GM18861 (cell line): ENCODE results near the gene DLG2.
"Not testable (repeated sequence)": the region's sequence is repeated elsewhere in the genome, so short reads cannot be mapped to it uniquely, and the experiment has no call there.

Experiments used
- ATAC-seq: cut with Tn5 transposase; IDR thresholded peaks from one replicate; pipeline ENCODE4 v1.9.1; 2021; ENCODE audit not compliant: unreplicated experiment

Gene DLG2

GRCh38 chr11:85247797-85248196 lies 379.3 kb downstream of the DLG2 start:
- no peak for ATAC-seq

DNA sequence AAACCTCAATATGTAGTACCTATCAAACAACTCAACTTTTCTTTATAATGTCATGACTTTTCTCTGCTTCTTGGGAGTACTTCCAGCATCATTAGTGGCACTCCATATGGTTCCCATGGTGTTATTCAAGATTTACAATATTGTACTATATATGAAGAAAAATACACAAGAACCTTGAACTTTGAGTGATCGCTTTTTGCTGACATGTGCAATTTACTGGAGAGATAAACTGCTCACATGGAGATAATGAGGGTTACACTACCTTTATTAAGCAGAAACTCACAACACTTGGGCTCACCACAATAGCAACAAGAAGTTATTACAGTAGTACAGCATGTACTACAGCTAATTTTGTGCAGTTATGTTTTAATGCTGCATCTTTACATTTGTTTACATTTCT lies 388.2 kb downstream of the DLG2 start:
- ATAC-seq, result no peak

DNA sequence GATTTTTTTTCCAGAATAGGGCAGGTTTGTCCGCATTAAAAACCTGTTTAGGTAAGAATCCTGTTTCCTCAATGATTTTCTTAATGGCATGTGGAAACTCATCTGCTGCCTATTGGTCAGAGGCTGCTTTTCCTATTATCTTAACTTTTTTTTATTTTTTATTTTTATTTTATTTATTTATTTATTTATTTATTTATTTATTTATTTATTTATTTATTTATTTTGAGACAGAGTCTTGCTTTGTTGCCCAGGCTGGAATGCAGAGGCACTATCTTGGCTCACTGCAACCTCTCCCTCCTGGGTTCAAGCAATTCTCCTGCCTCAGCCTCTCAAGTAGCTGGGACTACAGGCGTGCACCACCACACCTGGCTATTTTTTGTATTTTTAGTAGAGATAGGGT lies 389.1 kb downstream of the DLG2 start:
- ATAC-seq, result not testable (repeated sequence)

DNA sequence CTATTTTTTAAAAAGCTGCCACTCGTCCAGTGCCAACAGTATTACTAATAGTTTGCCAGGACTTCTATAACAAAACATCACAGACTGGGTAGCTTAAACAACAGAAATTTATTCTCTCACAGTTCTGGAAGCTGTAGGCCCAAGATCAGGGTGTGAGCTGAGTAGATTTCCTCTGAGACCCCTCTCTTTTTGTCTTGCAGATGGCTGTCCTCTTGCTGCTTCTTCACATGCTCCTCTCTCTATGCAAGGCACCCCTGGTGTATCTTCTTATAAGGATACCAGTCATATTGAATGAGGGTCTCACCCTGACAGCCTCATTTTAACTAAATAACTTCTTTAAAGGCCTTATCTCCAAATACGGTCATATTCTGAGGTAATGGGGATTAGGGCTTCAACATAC lies 390.9 kb downstream of the DLG2 start:
- no peak for ATAC-seq

GRCh38 chr11:85232559-85232958 lies 394.6 kb downstream of the DLG2 start:
- ATAC-seq, result no peak

- ATAC-seq, result no peak
These were observed 395.6 kb downstream of the DLG2 start for GRCh38 chr11:85231588-85231987.

- not testable (repeated sequence) for ATAC-seq
These were observed 397.4 kb downstream of the DLG2 start for GRCh38 chr11:85229723-85230122.

GRCh38 chr11:85196968-85197367 lies 430.2 kb downstream of the DLG2 start:
- ATAC-seq, result no peak

DNA sequence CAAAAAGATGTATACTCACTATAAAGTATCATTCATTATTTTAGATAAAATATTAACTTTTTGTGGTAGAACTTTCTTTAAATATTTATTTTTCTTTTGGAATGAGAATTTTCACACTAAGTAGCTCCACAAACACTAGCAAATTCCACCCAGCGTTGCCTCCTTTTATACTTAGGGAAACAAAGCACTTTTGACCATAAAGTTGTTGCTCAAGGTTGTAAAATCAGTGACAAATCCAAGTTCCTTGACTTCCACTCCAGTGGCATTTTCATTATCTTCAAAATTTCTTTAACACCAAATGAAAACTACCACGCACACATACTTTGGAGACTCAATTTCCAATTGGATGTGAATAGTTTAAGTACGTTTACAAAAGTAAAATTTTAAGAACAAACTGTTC lies 431.2 kb downstream of the DLG2 start:
- no peak for ATAC-seq

GRCh38 chr11:85187992-85188391 lies 439.2 kb downstream of the DLG2 start:
- ATAC-seq, result no peak

GRCh38 chr11:85184721-85185120 lies 442.4 kb downstream of the DLG2 start:
- no peak for ATAC-seq

DNA sequence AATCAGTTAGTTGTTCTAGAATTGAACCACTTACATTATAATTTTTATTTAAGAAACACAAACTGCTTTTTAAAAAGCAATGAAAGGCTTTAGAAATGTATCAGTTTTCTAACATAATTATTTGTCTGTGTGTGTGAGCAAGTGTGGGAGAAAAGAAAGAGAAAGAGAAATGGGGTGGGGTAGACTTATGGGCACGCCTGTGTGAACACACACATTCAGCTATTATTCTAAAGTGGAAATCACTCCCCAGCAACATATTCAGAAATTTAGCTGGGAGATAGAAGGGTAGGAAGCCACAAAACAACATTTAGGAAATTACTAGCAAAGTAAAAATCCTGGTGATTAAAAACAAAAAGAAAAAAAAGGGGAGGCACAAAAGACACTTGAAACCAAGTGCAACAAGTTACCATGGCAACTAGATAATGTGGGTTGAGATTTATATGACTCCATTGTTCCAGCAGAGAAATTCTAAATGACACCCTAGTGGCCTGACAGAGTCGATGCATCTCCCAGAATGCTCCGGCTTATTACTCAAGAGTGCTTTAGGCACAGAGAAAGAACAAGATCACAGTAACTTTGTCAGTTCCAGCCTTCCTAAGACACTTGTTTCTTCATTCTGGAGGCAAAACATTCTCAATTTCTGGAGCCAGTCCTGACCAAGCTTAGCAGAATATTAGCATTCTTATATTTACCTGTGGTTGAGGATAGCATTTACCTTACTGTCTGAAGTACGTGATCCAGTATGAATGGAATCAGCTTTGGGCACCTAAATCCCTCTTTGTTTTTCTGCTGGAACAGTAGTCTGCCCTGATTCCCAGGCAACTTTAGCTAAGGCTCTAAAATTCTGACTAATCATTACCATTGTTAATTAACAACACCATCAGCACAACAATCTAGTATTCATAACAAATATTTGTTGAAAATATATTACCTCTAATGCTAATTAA lies 444.4 kb downstream of the DLG2 start:
- ATAC-seq, result peak; percentile 79

GRCh38 chr11:85180528-85180927 lies 446.6 kb downstream of the DLG2 start:
- ATAC-seq, result no peak

GRCh38 chr11:85171648-85172257 lies 455.4 kb downstream of the DLG2 start:
- no peak for ATAC-seq

DNA sequence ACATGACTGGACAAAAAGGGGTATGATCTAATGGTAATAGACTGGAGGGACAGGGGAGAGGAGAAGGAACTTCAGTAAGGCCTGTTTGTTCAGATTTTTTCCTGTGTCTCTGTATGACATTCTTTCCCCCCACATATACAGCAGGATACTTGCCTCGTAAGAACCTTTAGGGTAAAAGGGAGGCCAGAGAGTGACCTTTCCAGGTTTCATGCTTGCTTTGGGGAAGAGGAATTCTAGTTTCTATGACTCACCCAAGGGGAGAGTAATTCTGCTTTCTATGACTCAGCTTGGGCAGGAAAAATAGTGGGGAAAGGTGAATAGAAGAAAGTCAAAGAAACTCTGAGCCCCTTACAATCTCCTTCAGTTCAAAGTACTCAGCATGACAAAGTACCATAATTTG lies 457.0 kb downstream of the DLG2 start:
- ATAC-seq, result no peak

GRCh38 chr11:85167471-85167870 lies 459.7 kb downstream of the DLG2 start:
- ATAC-seq, result no peak

DNA sequence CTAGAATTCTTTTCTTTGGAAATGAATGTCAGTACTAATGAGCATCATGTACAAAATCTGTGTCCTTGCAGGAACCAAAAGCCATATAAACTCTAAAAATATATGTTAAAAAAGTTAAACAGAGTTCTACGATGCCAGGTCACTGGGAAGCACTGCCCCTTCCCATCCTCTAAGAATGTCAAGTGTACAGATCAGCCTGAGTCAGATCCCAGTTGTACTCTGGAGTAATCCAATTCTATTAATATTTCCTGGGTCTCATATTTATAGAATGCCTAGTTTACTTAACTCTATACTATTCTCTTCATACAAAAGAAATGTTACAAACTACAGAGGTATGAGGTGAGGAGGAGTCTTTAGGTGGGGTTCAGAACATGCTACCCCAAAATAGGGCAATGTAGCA lies 460.1 kb downstream of the DLG2 start:
- ATAC-seq, result no peak

GRCh38 chr11:85165819-85166218 lies 461.3 kb downstream of the DLG2 start:
- no peak for ATAC-seq

GRCh38 chr11:85164743-85165142 lies 462.4 kb downstream of the DLG2 start:
- no peak for ATAC-seq

GRCh38 chr11:85154294-85154693 lies 472.9 kb downstream of the DLG2 start:
- no peak for ATAC-seq

- ATAC-seq, result no peak
These were observed 489.5 kb downstream of the DLG2 start for GRCh38 chr11:85137597-85137996.

- ATAC-seq, result no peak
These were observed 493.5 kb downstream of the DLG2 start for GRCh38 chr11:85133636-85134035.
